HepG2 (cell line): Measurements from ENCODE around the gene SOBP. TPM values are rescaled to one million over a fixed set of nuclear protein-coding genes. Genes with fewer than 3 reads are reported as not detected.

Experiments used
- ATAC-seq: fragments of 200-7000 bp; cut with Tn5 transposase; 3 replicates; pipeline ENCODE4 v1.9.1; 2020; ENCODE audit warnings: mild to moderate bottlenecking, moderate library complexity
- BruUV-seq: library from RNA; stranded (reverse); fragments of 400-500 nt; replicated peaks from 2 replicates; lab custom pipeline; 2021; lab: Mats Ljungman, UMichigan
- CTCF ChIA-PET: fragments of 300-600 bp; formaldehyde crosslinking; extraction: SDS; loops from one replicate; lab custom pipeline; 2021; ENCODE audit warnings: low total read pairs, inconsistent platforms, low intra/inter-chr PET ratio; lab: Yijun Ruan, JAX
- POLR2A ChIA-PET: fragments of 350-600 bp; sonication (Branson Sonifier 250); formaldehyde crosslinking; loops from one replicate; lab custom pipeline; 2020; ENCODE audit warnings: antibody characterized with exemption, inconsistent platforms; lab: Yijun Ruan, JAX
- DNase-seq: peaks from one replicate; pipeline ENCODE4 v3.0.0-alpha.2; 2015; ENCODE audit warnings: low spot score
- FAIRE-seq: peaks from 3 replicates; lab custom pipeline; 2011; peaks lifted over from hg19 to GRCh38; lab: Jason Lieb, UNC
- H2AFZ ChIP-seq: one replicate; pipeline ENCODE4 v1.6.1; 2011; ENCODE audit warnings: low read length, inconsistent platforms
- H3K27ac ChIP-seq: fragments of 300-600 bp; 3 replicates; pipeline ENCODE4 v1.8.0; 2011; ENCODE audit warnings: mixed run types, mild to moderate bottlenecking, mixed read lengths, low read length, inconsistent platforms; ENCODE audit not compliant: insufficient read depth; ENCODE audit errors: extremely low read length
- H3K27me3 ChIP-seq, 2 experiments: fragments of 200-600 bp in 1 of 2; 2 replicates in 1 of 2; 3 replicates in 1 of 2; pipeline versions ENCODE4 v1.6.0 to v1.8.0; 2011; ENCODE audit warnings: low read length in 2 of 2, mild to moderate bottlenecking in 2 of 2, moderate library complexity in 2 of 2, inconsistent platforms in 1 of 2; ENCODE audit not compliant: insufficient read depth in 2 of 2, control insufficient read depth in 1 of 2
- H3K36me3 ChIP-seq, 2 experiments: fragments of 200-600 bp in 1 of 2; replicated peaks in 1 of 2; 2 replicates in 1 of 2; 3 replicates in 1 of 2; pipeline versions ENCODE4 v1.5.1 to v1.8.0; 2011; ENCODE audit warnings: low read length in 2 of 2, inconsistent platforms in 1 of 2; ENCODE audit not compliant: insufficient read depth in 2 of 2, control insufficient read depth in 1 of 2
- H3K4me1 ChIP-seq: 2 replicates; pipeline ENCODE4 v1.5.1; 2012; ENCODE audit warnings: low read length, inconsistent platforms; ENCODE audit not compliant: insufficient read depth
- H3K4me2 ChIP-seq: 2 replicates; pipeline ENCODE4 v1.6.0; 2011; ENCODE audit warnings: low read depth, low read length, inconsistent platforms
- H3K4me3 ChIP-seq, 3 experiments: fragments of 200-600 bp in 1 of 3; sonication (generic), shearing (Covaris generic) in 1 of 3; replicated peaks in 1 of 3; 2 replicates each; pipeline ENCODE4 v1.5.1; 2011 to 2016; ENCODE audit warnings: low read length in 3 of 3, inconsistent platforms in 2 of 3, low read depth in 2 of 3, mild to moderate bottlenecking in 2 of 3, control low read depth in 1 of 3, mixed read lengths in 1 of 3; ENCODE audit not compliant: insufficient read depth in 1 of 3
- H3K79me2 ChIP-seq: one replicate; pipeline ENCODE4 v1.6.1; 2011; ENCODE audit warnings: low read length, inconsistent platforms; ENCODE audit not compliant: insufficient read depth
- H3K9ac ChIP-seq: 2 replicates; pipeline ENCODE4 v1.6.0; 2011; ENCODE audit warnings: mild to moderate bottlenecking, low read depth, low read length, inconsistent platforms; ENCODE audit not compliant: insufficient read depth
- H3K9me3 ChIP-seq: 2 replicates; pipeline ENCODE4 v1.5.1; 2012; ENCODE audit warnings: mild to moderate bottlenecking, low read length
- H4K20me1 ChIP-seq: 2 replicates; pipeline ENCODE4 v1.6.0; 2011; ENCODE audit warnings: inconsistent platforms, mild to moderate bottlenecking, low read length, moderate library complexity; ENCODE audit not compliant: insufficient read depth
- ARID3A ChIP-seq: IDR thresholded peaks from 2 replicates; pipeline ENCODE4 v1.6.1; 2012; ENCODE audit warnings: low read depth, low read length, improper control_type of control experiment
- ARNTL ChIP-seq: sonication (generic); formaldehyde crosslinking; IDR thresholded peaks from 2 replicates; pipeline ENCODE4 v1.4.0; 2020; ENCODE audit warnings: mild to moderate bottlenecking, missing genetic modification reagents
- CREM ChIP-seq, 2 experiments: sonication (generic) in 1 of 2; formaldehyde crosslinking in 1 of 2; IDR thresholded peaks; 2 replicates each; pipeline versions ENCODE4 v1.4.0 to v1.6.1; 2016 to 2020; ENCODE audit warnings: antibody characterized with exemption in 1 of 2, mild to moderate bottlenecking in 1 of 2, missing genetic modification reagents in 1 of 2
- FOXA1 ChIP-seq, 2 experiments: fragments of 450-650 bp in 1 of 2; sonication (generic) in 1 of 2; formaldehyde crosslinking in 1 of 2; IDR thresholded peaks; 2 replicates each; pipeline versions ENCODE4 v1.4.0 to v1.6.1; 2016 to 2020; ENCODE audit warnings: missing genetic modification reagents in 1 of 2
- IKZF5 ChIP-seq: IDR thresholded peaks from 2 replicates; pipeline ENCODE4 v1.6.1; 2018; ENCODE audit warnings: missing genetic modification reagents, mild to moderate bottlenecking, missing compliant biosample characterization
- KMT2A ChIP-seq: sonication (generic); formaldehyde crosslinking; IDR thresholded peaks from 2 replicates; pipeline ENCODE4 v1.4.0; 2020; ENCODE audit warnings: missing genetic modification reagents
- MAF1 ChIP-seq: sonication (generic); formaldehyde crosslinking; IDR thresholded peaks from 2 replicates; pipeline ENCODE4 v1.5.0; 2020; ENCODE audit warnings: missing genetic modification reagents, borderline replicate concordance
- MEF2D ChIP-seq: sonication (generic); formaldehyde crosslinking; IDR thresholded peaks from 2 replicates; pipeline ENCODE4 v1.5.1; 2020; ENCODE audit warnings: mild to moderate bottlenecking, missing genetic modification reagents
- PHF5A ChIP-seq: IDR thresholded peaks from one replicate; pipeline ENCODE4 v1.6.1; 2018; ENCODE audit warnings: low read depth, missing genetic modification reagents; ENCODE audit not compliant: unreplicated experiment
- RELA ChIP-seq: sonication (generic); formaldehyde crosslinking; IDR thresholded peaks from 2 replicates; pipeline ENCODE4 v1.4.0; 2020; ENCODE audit warnings: missing genetic modification reagents
- ZNF124 ChIP-seq: sonication (generic); formaldehyde crosslinking; IDR thresholded peaks from 2 replicates; pipeline ENCODE4 v1.4.0; 2020; ENCODE audit warnings: missing genetic modification reagents
- ZNF264 ChIP-seq: sonication (generic); formaldehyde crosslinking; IDR thresholded peaks from 2 replicates; pipeline ENCODE4 v1.4.0; 2020; ENCODE audit warnings: missing genetic modification reagents
- ZNF296 ChIP-seq: sonication (generic); formaldehyde crosslinking; conservative IDR thresholded peaks from 2 replicates; pipeline ENCODE4 v1.5.0; 2020; ENCODE audit warnings: mild to moderate bottlenecking, missing genetic modification reagents
- ZNF430 ChIP-seq: sonication (generic); formaldehyde crosslinking; IDR thresholded peaks from 2 replicates; pipeline ENCODE4 v1.9.0; 2021; ENCODE audit warnings: mild to moderate bottlenecking, missing genetic modification reagents
- ZNF713 ChIP-seq: sonication (generic); formaldehyde crosslinking; IDR thresholded peaks from 2 replicates; pipeline ENCODE4 v1.4.0; 2020; ENCODE audit warnings: mild to moderate bottlenecking, missing genetic modification reagents
- ZNF761 ChIP-seq: sonication (generic); formaldehyde crosslinking; conservative IDR thresholded peaks from 2 replicates; pipeline ENCODE4 v1.4.0; 2020; ENCODE audit warnings: mild to moderate bottlenecking, missing genetic modification reagents
- WGBS: methylation state at CpG from one replicate; pipeline ENCODE4 v1.1.6; 2017; ENCODE audit warnings: low lambda C conversion rate; 5-methylcytosine and 5-hydroxymethylcytosine counted together
- in situ Hi-C: cut with HindIII; loops from 2 replicates; pipeline ENCODE4 v1.10.0; 2017; ENCODE audit warnings: low pct_unique_long_range_greater_than_20kb; ENCODE audit not compliant: extremely low pct_ligation_motif_present
- intact Hi-C: fragments of 100-400 bp; cut with micrococcal nuclease; formaldehyde crosslinking; loops from one replicate; pipeline ENCODE4 v1.10.0; 2022; ENCODE audit not compliant: unreplicated experiment
- polyA plus RNA-seq, 8 experiments: library from polyadenylated mRNA; depleted of rRNA in 3 of 8; stranded (reverse) in 7 of 8; unstranded in 1 of 8; fragments of >200 nt; fragmentation: Illumina TruSeq in 4 of 8; extraction: Trizol in 4 of 8; gene quantifications; 2 replicates each; pipeline versions ENCODE4 v1.2.1 to v1.2.3, GENCODE V29; 2011 to 2016; ENCODE audit warnings: low read depth in 4 of 8, missing spikeins in 1 of 8, mixed read lengths in 1 of 8; ENCODE audit not compliant: insufficient read depth in 1 of 8
- total RNA-seq, 5 experiments: library from RNA; depleted of rRNA; stranded (reverse); fragments of >200 nt; fragmentation: Illumina TruSeq; extraction: Trizol; gene quantifications; 2 replicates each; pipeline ENCODE4 v1.2.3, GENCODE V29; 2016; ENCODE audit warnings: low read depth in 1 of 5
- TF ChIP-seq, protein P1 (sequence below): sonication (generic); formaldehyde crosslinking; IDR thresholded peaks from 2 replicates; pipeline ENCODE4 v1.5.0; 2020; ENCODE audit warnings: mild to moderate bottlenecking, missing genetic modification reagents
- TF ChIP-seq, protein P2 (sequence below): sonication (generic); formaldehyde crosslinking; IDR thresholded peaks from 2 replicates; pipeline ENCODE4 v1.8.1; 2023; ENCODE audit warnings: mild to moderate bottlenecking, inconsistent platforms, moderate library complexity, missing genetic modification reagents, borderline replicate concordance

SOBP gene
- total and polyA plus RNA-seq, 2 of the 13 experiments (the other 11 are each of a cell fraction or from before 2014, with no cell fraction given), result 1.5 to 6.9 TPM

- TF ChIP-seq MEF2D (CRISPR knock-in tag) (no peak), PHF5A (CRISPR knock-in tag) (no peak), ZNF296 (CRISPR knock-in tag) (no peak), ZNF713 (CRISPR knock-in tag) (no peak), ARNTL (CRISPR knock-in tag) (no peak), ZNF761 (CRISPR knock-in tag) (no peak), ZNF124 (CRISPR knock-in tag) (no peak), FOXA1 (IDR thresholded peaks at IDR 0.05) (no peak), FOXA1 (CRISPR knock-in tag; IDR thresholded peaks at IDR 0.05) (no peak), ZNF264 (CRISPR knock-in tag) (no peak), KMT2A (no peak)
- TF ChIP-seq, protein P1, sequence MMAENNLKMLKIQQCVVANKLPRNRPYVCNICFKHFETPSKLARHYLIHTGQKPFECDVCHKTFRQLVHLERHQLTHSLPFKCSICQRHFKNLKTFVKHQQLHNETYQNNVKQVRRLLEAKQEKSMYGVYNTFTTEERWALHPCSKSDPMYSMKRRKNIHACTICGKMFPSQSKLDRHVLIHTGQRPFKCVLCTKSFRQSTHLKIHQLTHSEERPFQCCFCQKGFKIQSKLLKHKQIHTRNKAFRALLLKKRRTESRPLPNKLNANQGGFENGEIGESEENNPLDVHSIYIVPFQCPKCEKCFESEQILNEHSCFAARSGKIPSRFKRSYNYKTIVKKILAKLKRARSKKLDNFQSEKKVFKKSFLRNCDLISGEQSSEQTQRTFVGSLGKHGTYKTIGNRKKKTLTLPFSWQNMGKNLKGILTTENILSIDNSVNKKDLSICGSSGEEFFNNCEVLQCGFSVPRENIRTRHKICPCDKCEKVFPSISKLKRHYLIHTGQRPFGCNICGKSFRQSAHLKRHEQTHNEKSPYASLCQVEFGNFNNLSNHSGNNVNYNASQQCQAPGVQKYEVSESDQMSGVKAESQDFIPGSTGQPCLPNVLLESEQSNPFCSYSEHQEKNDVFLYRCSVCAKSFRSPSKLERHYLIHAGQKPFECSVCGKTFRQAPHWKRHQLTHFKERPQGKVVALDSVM, result no peak
These were observed 42.8 kb downstream of the SOBP start (continued) for GRCh38 chr6:107532706-107533105.

DNA sequence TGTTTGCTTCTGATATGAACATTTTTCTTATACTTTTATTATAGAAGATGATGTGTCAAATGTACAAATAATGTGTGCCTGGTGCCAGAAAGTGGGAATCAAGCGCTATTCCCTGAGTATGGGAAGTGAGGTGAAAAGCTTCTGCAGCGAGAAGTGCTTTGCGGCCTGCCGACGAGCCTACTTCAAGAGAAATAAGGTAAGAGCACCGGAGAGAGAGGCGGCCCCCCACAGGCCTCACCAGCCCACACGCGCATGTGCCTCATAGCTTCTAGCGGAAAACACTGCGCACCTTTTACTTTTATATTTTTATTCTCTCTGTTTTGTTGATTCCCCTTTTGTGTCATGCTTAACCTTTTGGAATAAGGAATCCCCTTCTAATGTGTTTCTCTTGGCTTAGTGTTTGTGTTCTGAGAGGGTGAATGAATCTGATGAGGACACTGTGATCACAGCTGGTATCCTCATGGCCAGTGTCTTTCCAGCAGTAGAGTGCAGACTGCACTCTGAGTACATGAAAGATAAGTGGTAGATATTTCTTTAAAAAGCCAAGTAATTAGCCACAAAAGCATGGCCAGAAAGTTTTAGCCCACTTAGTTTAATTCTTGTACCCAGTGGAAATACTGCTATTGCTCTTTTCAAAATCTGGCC, 43.6 kb downstream of the SOBP start:
- Histone ChIP-seq H3K4me1 (peaks cover 7% of the 10 kb centered on the region), H3K27ac (no peak overlapping the region), H3K27me3 (no peaks in the 10 kb centered on the region), H2AFZ (no peak overlapping the region), H4K20me1 (no peaks in the 10 kb centered on the region), H3K4me3 (no peak overlapping the region), H3K9me3 (no peaks in the 10 kb centered on the region), H3K9ac (no peak overlapping the region), H3K4me2 (no peak overlapping the region), H3K79me2 (no peaks in the 10 kb centered on the region), H3K36me3 (peaks cover 9 to 22% of the 10 kb centered on the region in 2 experiments; a peak in 4 of 5 replicates)
- DNase-seq (no peak), ATAC-seq (no peak), FAIRE-seq (no peak)
- intact Hi-C loops, result no loop called here
- over 99% methylated on average over 11 of the region's 11 CpGs for WGBS
- no TSS peak for BruUV-seq
- ChIA-PET POLR2A (no interaction called here), CTCF (no interaction called here)
- in situ Hi-C loops, result loop anchor here (5.0 kb wide), 1 partner anchor 36 kb away; no protein-coding TSS in a partner anchor
- TF ChIP-seq IKZF5 (no peak), ARID3A (no peak), ZNF430 (CRISPR knock-in tag) (no peak), CREM (IDR thresholded peaks at IDR 0.05) (no peak), CREM (CRISPR knock-in tag; IDR thresholded peaks at IDR 0.05) (no peak), RELA (CRISPR knock-in tag) (no peak), MAF1 (no peak)
- TF ChIP-seq, protein P2, sequence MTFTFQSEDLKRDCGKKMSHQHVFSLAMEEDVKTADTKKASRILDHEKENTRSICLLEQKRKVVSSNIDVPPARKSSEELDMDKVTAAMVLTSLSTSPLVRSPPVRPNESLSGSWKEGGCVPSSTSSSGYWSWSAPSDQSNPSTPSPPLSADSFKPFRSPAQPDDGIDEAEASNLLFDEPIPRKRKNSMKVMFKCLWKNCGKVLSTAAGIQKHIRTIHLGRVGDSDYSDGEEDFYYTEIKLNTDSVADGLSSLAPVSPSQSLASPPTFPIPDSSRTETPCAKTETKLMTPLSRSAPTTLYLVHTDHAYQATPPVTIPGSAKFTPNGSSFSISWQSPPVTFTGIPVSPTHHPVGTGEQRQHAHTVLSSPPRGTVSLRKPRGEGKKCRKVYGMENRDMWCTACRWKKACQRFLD, result no peak
